DMS79 (cell line): ENCODE data around the gene LACTB.

ENCODE experiments used
- DNase-seq: peaks from one replicate; lab custom pipeline; 2025; lab: John Stamatoyannopoulos, UW

The LACTB gene

DNA sequence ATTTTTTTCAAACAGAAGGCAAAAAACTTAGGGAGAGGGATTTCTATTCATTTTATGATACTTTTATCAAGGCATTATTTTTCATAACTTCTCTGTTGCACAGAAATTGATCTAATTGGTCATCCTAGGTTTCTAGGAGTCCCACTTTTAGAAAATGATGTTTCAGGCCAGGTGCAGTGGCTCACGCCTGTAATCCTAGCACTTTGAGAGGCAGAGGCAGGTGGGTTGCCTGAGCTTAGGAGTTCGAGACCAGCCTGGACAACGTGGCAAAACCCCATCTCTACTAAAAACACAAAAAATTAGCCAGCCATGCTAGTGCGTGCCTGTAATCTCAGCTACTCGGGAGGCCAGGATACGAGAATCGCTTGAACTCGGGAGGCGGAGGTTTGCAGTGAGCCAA lies 2.8 kb downstream of the LACTB start:
- no peak for DNase-seq

DNA sequence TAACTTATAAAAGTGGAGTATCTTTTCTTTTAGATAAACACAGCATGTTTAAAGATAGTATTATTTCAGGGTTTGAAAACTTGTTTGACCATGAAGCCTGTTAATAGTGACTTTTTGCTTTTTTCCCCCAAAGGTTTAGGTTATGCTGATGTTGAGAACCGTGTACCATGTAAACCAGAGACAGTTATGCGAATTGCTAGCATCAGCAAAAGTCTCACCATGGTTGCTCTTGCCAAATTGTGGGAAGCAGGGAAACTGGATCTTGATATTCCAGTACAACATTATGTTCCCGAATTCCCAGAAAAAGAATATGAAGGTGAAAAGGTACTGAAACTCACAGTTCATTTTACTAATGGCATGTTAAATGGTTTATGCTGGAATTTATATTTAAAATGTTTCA lies 5.1 kb downstream of the LACTB start:
- no peak for DNase-seq

DNA sequence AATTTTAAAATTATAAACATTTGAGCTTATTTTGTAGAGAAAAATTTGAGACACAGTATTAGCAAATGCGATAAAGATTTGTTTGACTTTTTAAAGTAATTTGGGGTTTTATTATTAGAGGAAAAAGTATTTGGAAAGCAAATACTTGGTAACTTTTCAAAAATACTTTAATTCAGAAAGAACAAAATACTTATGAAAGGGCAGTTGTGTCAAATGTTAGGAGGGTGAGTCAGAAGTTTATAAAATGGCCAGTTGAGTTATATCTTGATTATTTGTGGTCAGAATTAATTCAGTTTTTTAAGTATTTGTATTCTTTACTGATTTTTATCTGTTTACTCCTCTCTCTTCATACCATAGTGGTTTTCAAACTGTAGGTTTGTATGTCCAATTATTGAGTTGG lies 12.1 kb downstream of the LACTB start:
- DNase-seq = no peak

DNA sequence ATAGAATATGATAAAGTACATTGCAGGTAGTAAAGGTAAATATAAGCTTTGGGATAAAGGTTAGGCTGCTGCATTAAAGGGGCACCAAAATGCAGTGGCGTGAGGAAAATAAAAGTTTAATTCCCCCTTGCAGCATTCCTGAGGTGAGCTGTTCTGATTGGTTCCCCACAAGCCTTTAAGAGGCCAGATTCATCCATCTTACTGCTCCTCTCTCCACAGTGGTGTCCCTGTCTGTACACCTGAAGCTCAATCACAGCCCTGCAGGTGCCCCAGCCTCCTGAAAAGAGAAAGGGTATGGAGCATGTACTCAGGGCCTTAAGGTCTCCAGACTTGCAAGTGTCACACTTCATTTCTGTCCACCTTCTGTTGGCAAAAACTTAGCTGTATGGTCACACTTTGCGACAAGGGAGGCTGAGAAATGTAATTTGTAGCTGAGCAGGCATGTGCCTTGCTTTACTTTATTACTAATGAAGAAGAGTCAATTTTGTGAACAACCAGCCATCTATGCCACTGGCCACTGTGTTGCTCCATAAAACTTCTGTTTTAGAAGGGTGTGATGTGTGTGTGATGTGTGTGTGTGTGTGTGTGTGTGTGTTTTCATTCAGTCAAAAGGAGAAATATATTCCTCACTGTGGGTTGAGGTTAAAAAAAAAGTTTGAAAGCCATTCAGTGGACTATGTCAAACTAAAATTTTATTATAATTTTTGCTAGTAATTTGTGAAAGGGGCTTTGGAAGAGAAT lies 12.8 kb downstream of the LACTB start:
- no peak for DNase-seq

DNA sequence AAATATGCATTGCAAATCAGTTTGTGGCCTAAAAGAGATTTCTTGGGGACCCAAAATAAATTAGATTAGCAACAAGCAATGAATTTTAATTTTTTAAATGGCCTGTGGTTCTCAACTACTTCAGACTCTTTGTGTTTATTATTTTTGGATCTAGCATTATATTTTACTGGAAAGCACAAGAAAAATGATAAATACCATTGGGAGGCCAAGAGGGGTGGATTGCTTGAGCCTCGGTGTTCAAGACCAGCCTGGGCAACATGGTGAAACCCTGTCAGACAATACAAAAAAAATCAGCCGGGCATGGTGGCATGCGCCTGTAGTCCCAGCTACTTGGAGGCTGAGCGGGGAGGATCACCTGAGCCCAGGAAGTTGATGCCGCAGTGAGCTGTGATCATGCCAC lies 13.6 kb downstream of the LACTB start:
- no peak for DNase-seq

DNA sequence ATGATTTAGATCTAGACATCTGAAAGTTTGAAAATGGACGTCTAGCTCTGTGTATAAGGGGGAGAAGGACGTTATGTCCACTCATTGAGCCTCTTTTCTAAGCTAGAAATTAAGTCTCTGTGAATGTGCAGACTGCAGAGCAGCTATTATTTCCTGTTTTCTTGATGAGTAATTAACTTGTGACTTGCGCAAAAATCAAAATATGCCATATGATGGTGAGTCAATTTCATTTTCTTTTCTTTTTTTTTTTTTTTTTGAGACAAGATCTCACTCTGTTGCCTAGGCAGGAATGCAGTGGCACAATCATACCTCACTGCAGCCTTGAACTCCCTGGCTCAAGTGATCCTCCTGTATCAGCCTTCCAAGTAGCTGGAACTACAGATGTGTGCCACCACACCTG lies 14.1 kb downstream of the LACTB start:
- no peak for DNase-seq

DNA sequence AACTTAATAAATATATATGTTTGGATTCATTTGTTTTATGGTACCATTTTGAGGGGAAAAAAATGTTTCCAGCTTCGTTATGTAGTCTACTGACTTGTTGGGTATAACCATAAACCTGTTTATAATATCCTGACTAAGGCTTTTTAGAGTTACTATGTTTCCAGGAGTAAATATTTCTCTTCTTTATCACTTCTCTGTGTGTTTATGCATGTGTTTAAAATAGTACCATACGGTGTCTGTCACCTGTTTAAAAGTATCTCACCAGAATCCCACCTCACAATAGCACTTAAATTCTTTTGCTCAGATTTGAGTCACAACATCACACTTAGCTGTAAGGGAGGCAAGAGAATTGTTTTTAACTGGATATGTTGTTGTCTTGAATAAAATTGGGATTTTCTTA lies 15.1 kb downstream of the LACTB start:
- no peak for DNase-seq

DNA sequence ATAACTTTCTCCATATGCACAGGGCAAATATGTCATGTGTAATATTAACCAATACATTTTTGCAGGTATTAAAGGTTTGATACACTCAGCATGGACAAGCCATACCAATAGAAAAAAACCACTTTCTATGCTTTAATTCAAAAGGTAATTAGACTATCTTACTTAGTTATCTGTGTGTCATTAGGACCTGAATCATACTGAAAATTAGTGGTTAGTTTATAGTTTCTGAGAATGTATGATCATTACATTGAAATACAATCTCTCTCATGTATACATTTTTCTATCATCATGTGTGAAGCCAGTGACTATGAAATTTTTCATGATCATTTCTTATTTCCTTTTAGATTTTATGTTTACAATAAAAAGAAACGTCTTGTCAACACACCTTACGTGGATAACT lies 19.3 kb downstream of the LACTB start:
- no peak for DNase-seq

DNA sequence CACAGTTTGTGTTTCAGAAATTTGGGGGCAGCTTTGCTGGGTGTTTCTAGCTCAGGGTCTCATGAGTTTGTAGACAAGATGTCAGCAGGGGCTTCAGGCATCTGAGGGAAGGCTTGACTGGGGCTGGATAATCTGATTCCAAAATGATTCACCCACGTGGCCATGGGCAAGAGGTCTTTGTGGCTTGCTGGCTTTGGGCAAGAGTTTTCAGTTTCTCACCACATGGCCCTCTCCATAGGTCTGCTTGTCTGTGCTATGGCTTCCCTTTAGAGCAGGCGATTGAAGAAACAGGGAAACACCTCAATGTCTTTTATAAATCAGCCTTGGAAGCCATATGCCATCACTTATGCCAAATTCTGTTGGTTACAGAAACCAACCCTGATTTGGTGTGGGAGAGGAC lies 23.8 kb downstream of the LACTB start:
- DNase-seq = no peak

DNA sequence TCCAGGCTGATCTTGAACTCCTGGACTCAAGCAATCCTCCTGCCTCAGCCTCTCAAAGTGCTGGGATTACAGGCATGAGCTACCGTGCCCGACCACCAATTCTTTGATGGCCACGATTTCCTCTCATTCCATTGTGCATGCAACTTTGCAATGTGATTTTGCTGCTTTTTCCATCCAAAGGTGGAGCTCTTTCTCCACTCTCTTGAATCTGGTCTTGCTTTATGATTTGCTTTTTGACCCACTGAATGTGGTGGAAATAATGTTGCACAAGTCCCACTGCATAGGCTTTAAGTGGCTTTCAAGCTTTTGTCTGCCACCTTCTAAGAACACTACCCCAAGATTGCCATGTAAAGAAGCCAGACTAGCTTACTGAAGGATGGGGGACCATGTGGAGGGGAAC lies 25.0 kb downstream of the LACTB start:
- no peak for DNase-seq

DNA sequence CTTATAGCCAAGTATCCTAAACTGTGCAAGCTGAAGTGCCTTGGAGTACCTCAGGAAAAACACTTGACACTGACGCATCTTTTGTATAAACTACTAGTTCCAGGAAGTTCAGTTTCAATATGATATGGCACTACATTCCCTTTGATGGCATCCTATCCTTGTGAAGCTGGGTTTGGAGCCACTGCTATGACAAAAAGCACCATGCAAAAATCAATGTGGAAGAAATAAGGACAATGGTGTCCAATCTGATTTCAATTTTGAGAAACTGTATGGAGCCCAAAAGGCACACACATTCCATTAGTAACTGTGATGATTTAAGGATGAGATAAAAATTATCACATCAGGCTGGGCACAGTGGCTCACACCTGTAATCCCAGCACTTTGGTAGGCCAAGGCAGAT lies 30.0 kb downstream of the LACTB start:
- DNase-seq = no peak

DNA sequence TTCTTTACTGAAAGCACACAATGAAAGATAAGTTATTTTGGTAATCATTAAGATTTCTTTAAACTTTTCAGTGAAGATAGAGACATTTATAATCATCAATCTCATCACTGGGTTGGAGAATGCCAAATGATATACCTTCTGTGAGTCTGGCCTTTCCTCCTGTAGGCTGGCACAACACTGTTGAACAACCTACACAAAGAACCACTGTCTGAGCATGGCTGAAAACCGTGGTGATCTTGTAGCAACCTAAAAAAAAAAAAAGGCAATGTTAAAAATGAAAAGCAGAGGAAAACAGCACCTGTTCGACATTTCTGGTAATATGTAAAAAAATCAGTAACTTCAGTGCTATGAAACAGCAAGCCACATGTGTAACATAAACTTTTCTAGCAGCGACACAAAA lies 33.8 kb downstream of the LACTB start:
- DNase-seq = no peak

DNA sequence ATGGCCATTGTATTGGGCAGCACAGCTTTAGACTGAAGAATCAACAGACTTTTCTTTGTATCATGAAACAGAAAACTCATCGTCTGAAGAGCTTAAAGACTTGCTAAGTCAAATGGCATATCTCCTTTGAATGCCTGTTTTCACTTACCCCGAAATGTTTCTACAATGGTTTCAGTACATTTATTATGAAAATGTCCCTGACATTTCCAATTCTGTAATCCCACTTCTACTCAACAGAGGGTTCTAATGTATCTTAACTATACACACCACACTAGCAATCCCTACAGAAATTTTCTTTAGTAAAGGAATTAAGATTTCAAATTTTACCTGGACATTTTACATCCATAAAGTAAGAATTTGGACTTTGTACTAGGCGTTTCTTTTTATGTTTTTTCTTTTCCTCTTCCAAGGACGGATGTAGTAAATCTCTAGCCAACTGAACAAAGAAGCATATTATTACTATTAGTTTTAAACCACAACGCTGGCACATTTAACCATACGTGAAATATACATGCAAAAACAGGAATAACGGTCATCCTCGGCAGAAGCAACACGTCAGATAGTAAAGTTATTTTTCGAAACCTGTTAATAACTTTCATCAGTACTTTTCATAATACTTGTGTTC lies 34.5 kb downstream of the LACTB start:
- DNase-seq = no peak

DNA sequence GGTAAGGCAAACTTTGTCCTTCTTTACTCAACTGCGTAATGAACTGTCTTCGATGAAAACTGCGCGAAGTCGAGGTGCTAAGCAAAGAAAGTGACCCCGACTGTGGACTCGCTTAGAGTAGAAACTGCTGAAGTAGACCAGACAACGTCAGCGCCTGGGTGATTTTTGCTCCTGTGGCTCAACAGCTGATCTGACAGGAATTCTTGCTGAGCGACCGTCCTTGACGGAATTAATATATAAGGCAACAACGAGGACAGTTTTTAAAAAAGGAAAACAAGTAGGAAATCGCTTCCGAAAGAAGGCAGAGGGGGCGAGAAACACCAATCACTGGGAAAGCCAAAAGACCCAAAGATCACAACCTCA lies 35.1 kb downstream of the LACTB start:
- DNase-seq = no peak

DNA sequence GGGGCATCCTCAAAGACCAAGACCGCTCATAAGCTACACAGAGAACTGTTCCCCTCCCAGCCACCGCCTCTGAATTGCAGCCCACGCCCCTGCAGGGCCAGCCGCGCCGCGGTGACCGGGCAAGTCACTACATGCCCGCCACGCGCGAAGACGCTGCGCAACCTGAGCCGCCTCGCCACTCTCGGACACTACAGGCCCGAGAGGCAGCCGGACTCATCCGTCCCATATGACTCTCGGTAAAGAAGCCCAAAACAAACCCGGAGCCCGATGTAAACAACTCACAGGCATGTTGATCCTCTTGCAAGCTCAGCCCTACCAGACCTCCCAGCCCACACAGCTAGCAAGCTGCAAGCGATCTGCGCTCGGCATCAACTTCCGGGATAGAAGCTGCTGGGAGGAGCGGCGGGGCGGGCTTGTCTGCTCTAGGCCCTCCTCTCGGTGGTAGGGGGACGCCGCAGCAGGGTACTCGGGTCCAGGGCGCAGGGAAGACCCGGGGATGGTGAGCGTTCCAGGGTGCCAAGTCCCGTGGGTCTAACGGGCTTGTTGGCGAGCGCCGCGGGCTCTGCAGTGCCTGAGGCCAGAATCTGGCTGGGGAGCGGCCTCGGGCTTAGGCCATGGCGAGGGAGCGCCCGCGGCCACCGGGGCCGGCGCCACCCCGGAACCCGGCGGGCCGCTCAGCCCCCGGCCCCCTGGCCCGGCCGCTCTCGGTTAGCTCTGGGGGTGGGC lies 35.6 kb downstream of the LACTB start, which contains the start of gene RPS27L:
Gene RPS27L (minus strand): TSS at position 360 of the 726 bp plus-strand sequence. CDS start 72 bp downstream, at position 288.
- DNase-seq = peak; percentile 55

DNA sequence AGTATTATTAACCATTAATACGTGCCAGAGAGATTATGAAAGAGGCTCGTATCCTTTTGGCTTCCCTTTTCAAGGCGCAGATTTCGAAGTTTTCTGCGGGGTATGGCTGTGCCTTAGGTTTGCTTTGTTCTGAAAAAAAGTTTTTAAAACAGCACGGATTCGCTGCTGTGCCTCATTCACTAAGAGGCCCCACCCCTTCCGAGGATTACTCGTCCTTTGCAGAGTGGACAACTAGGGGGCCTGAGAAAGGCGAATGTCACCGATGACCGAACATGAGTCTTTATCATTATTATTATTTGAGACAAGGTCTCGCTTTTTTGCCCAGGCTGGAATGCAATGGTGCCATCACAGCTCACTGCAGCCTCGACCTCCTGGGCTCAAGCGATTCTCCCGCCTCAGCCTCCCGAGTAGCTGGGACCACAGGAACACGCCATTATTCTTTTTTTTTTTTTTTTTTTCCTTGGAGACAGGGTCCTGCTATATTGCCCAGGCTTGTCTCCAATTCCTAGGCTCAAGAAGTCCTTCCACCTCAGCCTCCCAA lies 36.3 kb downstream of the LACTB start:
- no peak for DNase-seq

DNA sequence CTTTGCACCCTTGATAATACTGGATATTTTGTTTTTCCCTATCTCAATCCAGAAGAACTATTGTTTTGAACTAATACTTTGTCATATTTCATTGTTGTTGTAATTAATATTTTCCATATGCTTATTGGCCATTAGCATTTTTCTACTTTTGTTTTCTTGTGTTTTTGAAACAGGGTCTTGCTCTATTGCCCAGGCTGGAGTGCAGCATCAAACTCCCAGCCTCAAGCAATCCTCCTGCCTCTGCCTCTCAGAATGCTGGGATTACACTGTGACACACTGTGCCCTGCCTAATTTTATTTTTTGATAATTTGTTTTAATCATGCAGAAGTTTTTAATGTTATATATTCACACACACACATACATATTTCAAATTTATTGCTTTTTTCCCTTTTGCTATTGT lies 39.0 kb downstream of the LACTB start:
- no peak for DNase-seq

DNA sequence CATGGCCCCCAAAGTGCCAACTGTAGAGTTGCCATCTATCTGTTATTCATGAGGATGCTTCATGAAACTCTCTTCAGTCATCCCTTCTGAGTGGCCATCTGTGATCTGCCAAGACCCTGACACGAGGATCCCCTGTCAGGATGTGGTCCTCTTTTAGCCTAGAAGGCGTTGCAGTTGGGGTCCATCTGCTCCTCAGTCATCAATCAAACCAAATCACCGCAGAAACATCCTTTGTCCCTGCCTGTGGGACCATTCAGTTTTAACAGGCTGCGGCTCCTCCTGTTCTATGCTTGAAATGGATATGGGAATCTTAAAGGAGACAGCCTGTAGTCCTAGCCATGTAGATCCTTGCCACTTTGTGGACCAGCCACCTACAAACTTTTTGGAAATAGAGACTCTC lies 41.6 kb downstream of the LACTB start:
- DNase-seq = no peak

DNA sequence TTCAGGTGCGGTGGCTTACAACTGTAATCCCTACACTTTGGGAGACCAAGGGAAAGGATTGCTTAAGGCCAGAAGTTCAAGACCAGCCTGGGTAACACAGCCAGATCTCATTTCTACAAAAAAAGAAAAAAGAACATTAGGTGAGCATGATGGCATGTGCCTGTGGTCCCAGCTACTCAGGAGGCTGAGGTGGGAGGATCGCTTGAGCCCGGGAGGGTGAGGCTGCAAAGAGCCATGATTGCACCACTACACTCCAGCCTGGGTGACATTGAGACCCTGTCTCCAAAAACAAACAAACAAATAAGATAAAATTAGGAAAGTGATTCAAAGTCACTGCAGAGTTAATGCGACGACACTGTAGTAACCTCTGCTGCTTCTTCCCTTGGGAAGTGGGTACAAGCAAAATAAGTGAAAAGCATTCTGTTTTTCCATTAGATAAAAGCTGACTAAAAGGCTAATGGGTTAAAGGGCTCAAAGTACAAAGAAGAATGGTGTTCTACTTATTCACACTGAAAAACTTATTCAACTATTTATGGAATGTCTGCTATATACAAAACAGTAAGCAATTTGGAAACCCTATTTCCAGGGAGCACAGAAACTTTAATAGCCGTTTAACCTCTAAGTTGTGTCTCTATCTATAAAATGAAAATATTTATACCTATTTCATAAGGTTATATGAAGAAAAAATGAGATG lies 43.7 kb downstream of the LACTB start:
- DNase-seq = no peak

DNA sequence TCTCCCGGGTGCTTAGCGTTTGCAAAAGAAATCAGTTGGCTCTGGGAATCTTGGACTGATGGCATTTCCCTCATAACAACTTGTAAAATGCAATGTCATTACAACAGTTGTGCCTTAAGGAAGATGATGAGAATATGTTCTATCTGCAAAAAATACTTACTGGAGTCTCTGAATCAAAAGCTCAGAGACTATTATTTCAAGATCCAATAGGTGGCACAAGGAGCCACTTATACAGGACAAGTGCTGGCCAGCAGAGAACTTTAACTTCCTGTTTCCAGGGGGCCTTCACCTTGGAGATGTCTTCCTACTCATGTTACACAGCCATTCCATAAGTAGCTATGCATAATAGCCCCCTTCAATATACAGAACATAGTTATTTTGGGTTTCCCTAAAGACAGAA lies 44.6 kb downstream of the LACTB start:
- no peak for DNase-seq

DNA sequence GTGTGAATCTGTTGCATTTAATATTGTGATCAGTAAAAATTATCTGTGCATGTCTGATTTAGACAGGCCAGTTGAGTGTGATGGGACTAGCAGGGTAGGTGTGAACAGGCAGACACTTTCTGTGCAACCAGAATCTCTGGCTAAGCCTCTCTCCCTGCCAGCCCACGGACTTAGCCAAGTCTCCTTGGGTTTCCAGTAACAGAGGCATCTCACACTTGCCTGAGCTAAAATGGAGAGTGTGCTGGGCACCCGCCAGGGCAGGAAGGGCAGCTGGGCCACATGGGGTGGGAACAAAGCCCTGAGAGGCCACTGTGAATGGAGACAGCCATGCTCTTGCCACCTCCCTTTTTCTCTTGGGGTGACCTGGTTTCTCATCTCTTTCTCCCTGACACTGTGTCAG lies 48.1 kb downstream of the LACTB start:
- DNase-seq = no peak

DNA sequence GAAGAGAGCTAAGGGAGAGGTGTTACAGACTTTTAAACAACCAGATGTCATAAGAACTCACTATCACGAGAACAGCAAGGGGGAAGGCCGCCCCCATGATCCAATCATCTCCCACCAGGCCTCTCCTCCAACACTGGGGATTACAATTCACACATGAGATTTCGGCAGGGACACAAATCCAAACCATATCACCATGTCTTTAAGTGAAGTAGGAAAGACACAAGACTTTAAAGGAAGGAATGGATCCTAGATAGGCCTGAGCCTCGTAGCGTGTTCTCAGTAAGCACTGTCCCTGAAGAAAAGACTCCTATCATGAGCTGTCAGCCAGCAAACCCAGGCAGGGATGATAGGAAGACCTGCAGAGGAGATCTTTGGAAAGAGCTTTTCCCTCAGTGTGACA lies 50.7 kb downstream of the LACTB start:
- DNase-seq = no peak
